ENCODE measurements around the gene FSCN2.

DNA sequence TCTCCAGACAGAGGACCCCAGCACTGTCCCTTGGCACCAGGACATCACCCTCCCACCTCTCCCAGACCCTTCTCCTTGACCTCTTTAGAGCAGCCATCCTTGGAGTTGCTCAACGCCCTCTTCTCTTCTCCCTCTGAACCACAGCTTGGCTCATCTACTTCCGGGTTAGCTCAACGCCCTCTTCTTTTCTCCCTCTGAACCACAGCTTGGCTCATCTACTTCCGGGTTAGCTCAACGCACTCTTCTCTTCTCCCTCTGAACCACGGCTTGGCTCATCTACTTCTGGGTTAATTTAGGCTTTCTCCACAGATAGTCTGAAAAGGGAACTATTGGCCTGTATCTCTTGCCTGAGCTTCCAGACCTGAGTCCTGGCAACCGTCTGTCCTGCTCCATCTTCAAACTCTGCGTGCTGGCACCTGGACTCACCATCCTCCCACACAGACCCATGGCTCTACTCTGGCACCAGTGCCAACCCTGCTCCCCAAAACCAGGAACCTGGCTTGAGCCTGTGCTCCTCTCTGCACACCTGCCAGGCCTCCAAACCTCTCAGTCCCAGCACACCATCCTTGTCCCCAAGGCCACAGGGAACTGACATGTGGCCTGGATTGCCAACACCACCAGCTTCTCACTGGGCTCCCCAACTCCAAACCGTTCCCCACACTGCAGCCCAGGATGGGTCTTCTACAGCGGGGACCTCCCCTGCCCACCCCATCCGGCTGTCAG, 49.3 kb downstream of the FSCN2 start:
- no peak for TF ChIP-seq POLR2A (IDR thresholded peaks at IDR 0.05)
- no peak for TF ChIP-seq EP300 (IDR thresholded peaks at IDR 0.05)
- TF ChIP-seq, protein P1, sequence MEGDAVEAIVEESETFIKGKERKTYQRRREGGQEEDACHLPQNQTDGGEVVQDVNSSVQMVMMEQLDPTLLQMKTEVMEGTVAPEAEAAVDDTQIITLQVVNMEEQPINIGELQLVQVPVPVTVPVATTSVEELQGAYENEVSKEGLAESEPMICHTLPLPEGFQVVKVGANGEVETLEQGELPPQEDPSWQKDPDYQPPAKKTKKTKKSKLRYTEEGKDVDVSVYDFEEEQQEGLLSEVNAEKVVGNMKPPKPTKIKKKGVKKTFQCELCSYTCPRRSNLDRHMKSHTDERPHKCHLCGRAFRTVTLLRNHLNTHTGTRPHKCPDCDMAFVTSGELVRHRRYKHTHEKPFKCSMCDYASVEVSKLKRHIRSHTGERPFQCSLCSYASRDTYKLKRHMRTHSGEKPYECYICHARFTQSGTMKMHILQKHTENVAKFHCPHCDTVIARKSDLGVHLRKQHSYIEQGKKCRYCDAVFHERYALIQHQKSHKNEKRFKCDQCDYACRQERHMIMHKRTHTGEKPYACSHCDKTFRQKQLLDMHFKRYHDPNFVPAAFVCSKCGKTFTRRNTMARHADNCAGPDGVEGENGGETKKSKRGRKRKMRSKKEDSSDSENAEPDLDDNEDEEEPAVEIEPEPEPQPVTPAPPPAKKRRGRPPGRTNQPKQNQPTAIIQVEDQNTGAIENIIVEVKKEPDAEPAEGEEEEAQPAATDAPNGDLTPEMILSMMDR (IDR thresholded peaks at IDR 0.05) = no peak
